ENCODE results near the gene EEF1AKMT1.

DNA sequence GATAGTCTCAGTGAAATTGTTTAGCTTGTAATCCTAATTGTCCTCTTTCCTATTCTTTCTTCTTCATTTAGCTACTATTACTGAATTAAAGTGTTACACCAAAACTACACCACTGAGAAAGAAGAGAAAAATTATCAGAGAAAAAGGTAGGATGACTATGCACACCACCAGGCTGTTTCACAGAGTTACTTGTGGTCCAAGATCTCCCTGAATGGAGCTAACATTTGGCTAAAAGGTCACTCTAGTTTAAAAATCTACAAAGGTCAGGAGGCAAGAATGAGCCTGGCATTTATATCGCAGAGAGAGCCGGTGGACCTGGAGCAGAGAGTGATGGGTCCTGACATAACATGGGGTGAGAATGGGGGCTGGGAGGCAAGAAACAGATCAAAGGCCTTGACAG, 37.0 kb upstream of the EEF1AKMT1 start:
- TF ChIP-seq, protein P1, sequence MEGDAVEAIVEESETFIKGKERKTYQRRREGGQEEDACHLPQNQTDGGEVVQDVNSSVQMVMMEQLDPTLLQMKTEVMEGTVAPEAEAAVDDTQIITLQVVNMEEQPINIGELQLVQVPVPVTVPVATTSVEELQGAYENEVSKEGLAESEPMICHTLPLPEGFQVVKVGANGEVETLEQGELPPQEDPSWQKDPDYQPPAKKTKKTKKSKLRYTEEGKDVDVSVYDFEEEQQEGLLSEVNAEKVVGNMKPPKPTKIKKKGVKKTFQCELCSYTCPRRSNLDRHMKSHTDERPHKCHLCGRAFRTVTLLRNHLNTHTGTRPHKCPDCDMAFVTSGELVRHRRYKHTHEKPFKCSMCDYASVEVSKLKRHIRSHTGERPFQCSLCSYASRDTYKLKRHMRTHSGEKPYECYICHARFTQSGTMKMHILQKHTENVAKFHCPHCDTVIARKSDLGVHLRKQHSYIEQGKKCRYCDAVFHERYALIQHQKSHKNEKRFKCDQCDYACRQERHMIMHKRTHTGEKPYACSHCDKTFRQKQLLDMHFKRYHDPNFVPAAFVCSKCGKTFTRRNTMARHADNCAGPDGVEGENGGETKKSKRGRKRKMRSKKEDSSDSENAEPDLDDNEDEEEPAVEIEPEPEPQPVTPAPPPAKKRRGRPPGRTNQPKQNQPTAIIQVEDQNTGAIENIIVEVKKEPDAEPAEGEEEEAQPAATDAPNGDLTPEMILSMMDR (conservative IDR thresholded peaks at IDR 0.05; ENCODE audit: low read depth, low read length): no peak
- no peak for TF ChIP-seq EZH2 (IDR thresholded peaks at IDR 0.05; ENCODE audit: borderline replicate concordance, low read depth, low read length, poor library complexity, severe bottlenecking)

Data from A673 (cell line).